Common myeloid progenitor, CD34-positive (primary cell): ENCODE measurements around the gene SLC27A5.
A peak's percentile ranks its signal among the peaks of the same experiment; 100 is the strongest.

ENCODE experiments used
- CTCF ChIA-PET: fragments of 350-600 bp; sonication (Branson Sonifier 250); formaldehyde crosslinking; loops from one replicate; lab custom pipeline; 2021; ENCODE audit warnings: antibody characterized with exemption; lab: Charles Lee
- POLR2A ChIA-PET: fragments of 350-600 bp; sonication (Branson Sonifier 250); formaldehyde crosslinking; loops from one replicate; lab custom pipeline; 2021; ENCODE audit warnings: antibody characterized with exemption; lab: Charles Lee
- DNase-seq, 3 donors: peaks; one replicate each; pipeline versions ENCODE4 v3.0.0 to v3.0.0-alpha.2; 2013
- H3K27ac ChIP-seq, 2 experiments: 1 replicate in 1 of 2; 2 replicates in 1 of 2; pipeline ENCODE4 v1.7.0; 2013; ENCODE audit warnings: inconsistent platforms in 2 of 2, low read length in 2 of 2, mild to moderate bottlenecking in 2 of 2, low read depth in 1 of 2, moderate library complexity in 1 of 2; ENCODE audit not compliant: severe bottlenecking in 2 of 2, insufficient read depth in 1 of 2, poor library complexity in 1 of 2
- H3K27me3 ChIP-seq, 5 experiments: replicated peaks in 2 of 5; 1 replicate in 3 of 5; 2 replicates in 2 of 5; pipeline versions ENCODE4 v1.6.1 to v1.7.0; 2013; ENCODE audit warnings: low read length in 4 of 5, mild to moderate bottlenecking in 2 of 5, moderate library complexity in 2 of 5, inconsistent platforms in 1 of 5; ENCODE audit not compliant: insufficient read depth in 5 of 5, control insufficient read depth in 4 of 5
- H3K36me3 ChIP-seq, 4 experiments: 1 replicate in 2 of 4; 2 replicates in 2 of 4; pipeline versions ENCODE4 v1.6.1 to v1.7.0; 2013; ENCODE audit warnings: low read length in 3 of 4, control low read depth in 1 of 4, mild to moderate bottlenecking in 1 of 4; ENCODE audit not compliant: control insufficient read depth in 4 of 4, insufficient read depth in 4 of 4
- H3K4me1 ChIP-seq, 4 experiments: 1 replicate in 3 of 4; 2 replicates in 1 of 4; pipeline versions ENCODE4 v1.6.1 to v1.7.1; 2013; ENCODE audit warnings: low read length in 3 of 4, mild to moderate bottlenecking in 3 of 4, control low read depth in 1 of 4, inconsistent platforms in 1 of 4, moderate library complexity in 1 of 4; ENCODE audit not compliant: control insufficient read depth in 4 of 4, insufficient read depth in 4 of 4; ENCODE audit errors: control extremely low read depth in 1 of 4
- H3K4me3 ChIP-seq, 7 experiments: 1 replicate in 4 of 7; 2 replicates in 3 of 7; pipeline versions ENCODE4 v1.5.1 to v1.7.0; 2013; ENCODE audit warnings: mild to moderate bottlenecking in 7 of 7, low read length in 6 of 7, moderate library complexity in 6 of 7, inconsistent platforms in 2 of 7, low read depth in 2 of 7, control low read depth in 1 of 7; ENCODE audit not compliant: insufficient read depth in 4 of 7, control insufficient read depth in 1 of 7; ENCODE audit errors: extremely low read depth in 1 of 7
- H3K9me3 ChIP-seq, 5 experiments: 1 replicate in 4 of 5; 2 replicates in 1 of 5; pipeline versions ENCODE4 v1.6.1 to v1.7.1; 2013; ENCODE audit warnings: low read length in 4 of 5, mild to moderate bottlenecking in 2 of 5, inconsistent platforms in 1 of 5, low read depth in 1 of 5, moderate library complexity in 1 of 5; ENCODE audit not compliant: control insufficient read depth in 4 of 5, insufficient read depth in 2 of 5; ENCODE audit errors: control extremely low read depth in 1 of 5
- WGBS: methylation state at CpG from one replicate; pipeline ENCODE4 v1.1.5; 2013; ENCODE audit not compliant: insufficient coverage; 5-methylcytosine and 5-hydroxymethylcytosine counted together

SLC27A5 gene

DNA sequence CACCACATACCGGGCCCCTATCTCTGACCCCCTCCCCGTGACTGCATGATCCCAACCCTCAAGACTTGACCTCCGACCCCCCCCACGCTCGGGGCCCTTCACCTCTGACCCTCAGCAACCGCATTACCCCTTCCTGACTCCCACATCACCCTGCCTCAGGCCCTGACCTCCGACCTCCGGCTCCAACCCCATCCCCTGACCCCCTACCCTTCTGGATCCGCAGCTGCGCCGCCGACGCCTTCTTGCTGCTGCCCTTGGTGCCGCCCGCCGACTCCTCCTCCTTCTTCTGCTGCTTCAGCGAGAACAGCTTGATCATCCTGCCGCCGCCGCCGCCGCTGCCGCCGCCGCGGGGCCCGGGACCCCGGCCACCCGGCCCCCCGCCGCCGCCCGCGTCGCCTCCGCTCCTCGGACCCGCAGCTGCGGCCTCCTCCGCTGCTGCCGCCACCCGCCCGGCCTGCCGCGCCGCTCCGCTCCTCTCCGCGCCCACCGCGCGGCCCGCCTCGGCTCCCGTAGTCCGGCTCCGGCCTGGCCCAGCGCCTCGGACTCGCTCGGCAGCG is 46.4 kb upstream of the SLC27A5 start, which contains the start of gene UBE2M:
TSS of gene UBE2M (minus strand) at position 546 of the 557 bp plus-strand sequence. CDS start at position 316, 230 bp downstream.
- peak within 1 kb of the TSS; percentile 57 to 94 (median 84) for H3K4me3 ChIP-seq
- ChIA-PET POLR2A (interaction anchor here (0.6 to 1.6 kb wide), 4 partner anchors 14 to 178 kb away, joined by 3 to 5 read pairs (median 4); partner anchors contain the start of gene ZBTB45), CTCF (interaction anchor here (7.2 kb wide), 1 partner anchor 39 kb away, joined by 59 read pairs; the partner anchor contains the start of gene ZBTB45)
- H3K9me3 ChIP-seq: no peaks in the 10 kb centered on the region
- peaks cover 0 to 18% (median 9%) of the 10 kb centered on the region in 4 experiments for H3K36me3 ChIP-seq
- H3K27ac ChIP-seq: peak within 1 kb of the TSS; percentile 93 to 97
- H3K4me1 ChIP-seq: peaks cover 5 to 73% (median 67%) of the 10 kb centered on the region in 4 experiments
- WGBS: under 1% methylated on average over 46 of the region's 62 CpGs
- peak; percentile 52 to 84 (median 76) for DNase-seq
- peaks cover 0 to 8% (median 0%) of the 10 kb centered on the region in 5 experiments for H3K27me3 ChIP-seq

DNA sequence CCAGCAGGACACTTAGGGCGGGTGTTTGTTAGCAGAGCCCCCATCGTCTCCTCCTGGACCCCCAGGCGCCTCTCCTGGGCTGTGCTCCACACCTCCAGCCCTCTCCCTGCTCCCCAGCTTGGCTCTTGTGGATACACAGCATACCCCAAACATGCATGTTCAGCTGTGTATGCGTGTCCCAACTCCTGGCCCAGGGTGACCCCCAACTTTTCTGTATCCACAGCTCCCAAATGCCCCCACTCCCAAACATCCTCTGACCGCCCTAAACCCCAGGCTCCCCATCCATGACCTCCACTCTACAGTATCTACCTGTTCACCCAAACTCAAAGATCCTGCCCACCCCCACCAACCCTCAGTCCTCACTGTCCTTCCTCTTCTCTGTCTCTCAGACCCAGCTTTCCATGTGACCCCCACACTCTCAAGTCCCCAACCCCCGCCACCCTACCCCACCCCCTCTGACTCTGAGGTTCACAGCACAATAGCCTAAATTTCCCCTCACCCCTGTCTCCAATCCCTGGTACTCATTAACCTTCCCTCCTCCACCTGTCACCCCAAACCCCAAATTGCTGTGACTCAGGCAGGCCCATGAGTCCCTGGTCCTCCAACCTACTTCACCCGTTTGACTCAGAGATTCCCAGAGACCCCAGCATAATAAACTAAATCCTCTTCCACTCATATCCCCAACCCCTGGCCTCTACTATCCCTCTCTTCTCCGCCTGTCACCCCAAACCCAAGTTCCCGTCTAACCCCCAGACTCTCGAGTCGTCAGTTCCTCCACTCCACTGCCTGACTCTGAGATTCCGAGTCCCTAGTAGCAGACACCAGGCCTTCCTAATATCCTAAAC is 45.7 kb upstream of the SLC27A5 start:
- CTCF ChIA-PET: interaction anchor here (0.9 to 7.2 kb wide), 2 partner anchors 14 to 38 kb away, joined by 3 to 59 read pairs; partner anchors contain the start of gene ZBTB45
- DNase-seq: no peak
- POLR2A ChIA-PET: interaction anchor here (0.6 to 1.6 kb wide), 3 partner anchors 18 to 178 kb away, joined by 3 to 5 read pairs (median 5); partner anchors contain the start of gene ZBTB45

DNA sequence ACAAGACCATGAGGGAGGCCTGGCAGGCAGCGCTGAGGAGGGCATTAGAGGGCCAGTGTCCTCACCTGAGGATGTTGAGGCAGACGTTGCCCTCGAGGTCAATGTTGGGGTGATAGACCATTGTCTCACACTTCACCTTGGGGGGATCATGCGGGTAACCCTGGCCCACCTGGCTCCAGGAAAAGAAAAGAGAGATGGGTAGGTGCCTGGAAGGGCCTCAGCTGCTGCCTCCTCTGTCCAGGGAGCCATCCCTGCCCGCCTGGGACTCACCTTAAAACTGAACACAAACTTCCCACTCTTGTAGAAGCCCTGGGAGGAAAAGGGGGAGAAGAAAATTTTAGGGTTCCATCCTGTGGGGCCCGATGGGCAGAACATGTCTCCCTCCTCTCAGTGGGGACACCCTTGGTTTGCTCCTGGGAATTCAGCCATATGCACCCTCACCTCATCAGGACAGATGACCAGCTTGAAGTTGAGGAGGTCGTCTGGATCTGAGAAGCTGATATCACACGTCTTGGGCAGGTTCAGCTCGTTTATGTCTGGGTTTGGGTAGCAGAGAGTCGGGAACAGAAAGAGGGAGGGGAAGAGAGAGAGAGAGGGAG is 44.9 kb upstream of the SLC27A5 start:
- H3K9me3 ChIP-seq: no peaks in the 10 kb centered on the region
- no peaks in the 10 kb centered on the region for H3K27me3 ChIP-seq
- POLR2A ChIA-PET: no interaction called here
- peaks cover 5 to 58% (median 54%) of the 10 kb centered on the region in 4 experiments for H3K4me1 ChIP-seq
- peaks cover 2 to 30% (median 22%) of the 10 kb centered on the region in 4 experiments for H3K36me3 ChIP-seq
- CTCF ChIA-PET: interaction anchor here (0.9 to 7.2 kb wide), 2 partner anchors 15 to 37 kb away, joined by 3 to 59 read pairs; partner anchors contain the start of gene ZBTB45
- peak overlapping the region in 6 of 7 experiments; percentile 75 to 94 (median 82) for H3K4me3 ChIP-seq
- no peak for DNase-seq
- H3K27ac ChIP-seq: peak overlapping the region; percentile 93 to 97
- 92% methylated on average over 2 of the region's 10 CpGs for WGBS

More for the DNA sequence above, 45.7 kb upstream of the SLC27A5 start:
- Histone ChIP-seq H3K27me3 (peaks cover 0 to 5% (median 0%) of the 10 kb centered on the region in 5 experiments), H3K9me3 (no peaks in the 10 kb centered on the region), H3K4me3 (peak overlapping the region; percentile 57 to 94 (median 82)), H3K27ac (peak overlapping the region; percentile 93 to 97), H3K36me3 (peaks cover 2 to 23% (median 15%) of the 10 kb centered on the region in 4 experiments), H3K4me1 (peaks cover 5 to 66% (median 61%) of the 10 kb centered on the region in 4 experiments)
- 25% methylated on average over 8 of the region's 12 CpGs for WGBS

DNA sequence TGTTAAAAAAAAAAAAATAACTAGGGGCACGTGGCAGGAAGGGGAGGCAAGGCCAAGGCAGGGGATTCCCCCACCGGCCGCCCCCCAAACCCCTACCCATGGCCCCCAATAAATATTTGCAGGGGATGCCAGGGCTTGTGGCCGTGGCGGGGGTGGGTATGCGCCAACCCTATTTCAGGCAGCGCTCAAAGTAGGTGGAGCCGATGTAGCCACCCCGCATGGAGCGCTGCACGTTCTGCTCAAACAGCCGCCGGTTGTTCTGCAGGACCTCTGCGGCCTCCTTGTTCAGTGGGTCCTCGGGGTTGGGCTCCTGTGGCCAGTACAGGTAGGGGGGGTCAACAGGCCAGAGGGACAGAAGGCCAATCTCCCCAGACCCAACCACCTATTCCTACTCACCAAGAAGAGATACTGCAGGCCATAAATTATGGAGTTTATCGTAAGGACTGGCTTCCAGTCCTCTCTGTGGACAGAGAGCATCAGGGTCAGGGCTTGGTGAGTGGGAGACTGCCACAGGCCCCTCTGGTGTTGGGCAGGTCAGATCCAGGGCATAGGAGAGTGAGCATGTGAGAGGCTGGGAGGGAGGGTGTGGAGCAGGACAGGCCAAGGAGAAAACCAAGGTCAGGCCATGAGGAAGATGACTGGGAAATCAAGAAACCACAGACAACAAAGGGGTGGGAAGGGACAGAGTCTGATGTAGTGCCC is 44.3 kb upstream of the SLC27A5 start:
- CTCF ChIA-PET: interaction anchor here (1.1 to 7.2 kb wide), 8 partner anchors 10 to 37 kb away, joined by 3 to 59 read pairs (median 10); partner anchors contain the start of genes TRIM28 and ZBTB45
- Histone ChIP-seq H3K4me3 (peak overlapping the region in 2 of 7 experiments; percentile 85 to 94), H3K27me3 (no peaks in the 10 kb centered on the region), H3K27ac (peak overlapping the region; percentile 93 to 97), H3K9me3 (no peaks in the 10 kb centered on the region), H3K4me1 (peaks cover 5 to 56% (median 52%) of the 10 kb centered on the region in 4 experiments), H3K36me3 (peaks cover 2 to 36% (median 27%) of the 10 kb centered on the region in 4 experiments)
- WGBS: 91% methylated on average over 8 of the region's 16 CpGs
- DNase-seq: no peak
- POLR2A ChIA-PET: interaction anchor here (2.6 kb wide), 1 partner anchor 36 kb away, joined by 24 read pairs; the partner anchor contains the start of gene ZBTB45

DNA sequence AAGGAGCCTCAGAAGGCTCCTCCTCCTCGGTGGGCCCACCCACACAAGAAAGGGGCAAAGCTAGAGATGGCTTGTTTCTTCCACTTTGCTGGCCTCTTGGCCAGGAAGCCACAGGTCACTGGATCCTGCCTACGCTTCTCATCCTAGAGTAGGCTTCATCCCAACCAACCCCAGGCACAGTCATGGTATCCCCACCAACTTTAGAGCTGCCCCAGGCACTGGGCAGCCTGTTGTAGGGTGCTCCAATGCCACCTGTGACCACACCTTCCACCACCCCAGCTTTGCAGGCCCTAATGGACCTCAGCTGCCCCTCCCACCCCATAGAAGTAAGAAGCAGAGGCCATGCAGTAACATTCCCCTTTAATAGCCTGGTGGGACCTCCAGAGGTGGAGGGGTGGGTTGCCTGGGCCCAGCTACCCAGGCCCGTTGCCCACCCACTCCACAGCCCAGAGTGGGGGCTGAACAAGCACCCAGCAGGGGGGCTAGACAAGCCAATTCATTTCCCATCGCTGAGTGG is 43.6 kb upstream of the SLC27A5 start:
- peak overlapping the region; percentile 52 to 88 (median 78) for H3K4me3 ChIP-seq
- H3K27ac ChIP-seq: peak overlapping the region; percentile 89 to 97
- H3K4me1 ChIP-seq: peaks cover 5 to 56% (median 52%) of the 10 kb centered on the region in 4 experiments
- no peak for DNase-seq
- CTCF ChIA-PET: interaction anchor here (1.1 to 3.8 kb wide), 9 partner anchors 10 to 55 kb away, joined by 3 to 33 read pairs (median 4); partner anchors contain the start of genes TRIM28 and ZBTB45
- WGBS: 60% methylated on average over 3 of the region's 4 CpGs
- POLR2A ChIA-PET: interaction anchor here (1.2 to 2.6 kb wide), 3 partner anchors 11 to 36 kb away, joined by 3 to 24 read pairs (median 18); partner anchors contain the start of genes TRIM28 and ZBTB45
- H3K27me3 ChIP-seq: no peaks in the 10 kb centered on the region
- H3K9me3 ChIP-seq: no peaks in the 10 kb centered on the region
- H3K36me3 ChIP-seq: peaks cover 2 to 43% (median 30%) of the 10 kb centered on the region in 4 experiments
